ENCODE results near the gene GHRL.

GHRL gene

DNA sequence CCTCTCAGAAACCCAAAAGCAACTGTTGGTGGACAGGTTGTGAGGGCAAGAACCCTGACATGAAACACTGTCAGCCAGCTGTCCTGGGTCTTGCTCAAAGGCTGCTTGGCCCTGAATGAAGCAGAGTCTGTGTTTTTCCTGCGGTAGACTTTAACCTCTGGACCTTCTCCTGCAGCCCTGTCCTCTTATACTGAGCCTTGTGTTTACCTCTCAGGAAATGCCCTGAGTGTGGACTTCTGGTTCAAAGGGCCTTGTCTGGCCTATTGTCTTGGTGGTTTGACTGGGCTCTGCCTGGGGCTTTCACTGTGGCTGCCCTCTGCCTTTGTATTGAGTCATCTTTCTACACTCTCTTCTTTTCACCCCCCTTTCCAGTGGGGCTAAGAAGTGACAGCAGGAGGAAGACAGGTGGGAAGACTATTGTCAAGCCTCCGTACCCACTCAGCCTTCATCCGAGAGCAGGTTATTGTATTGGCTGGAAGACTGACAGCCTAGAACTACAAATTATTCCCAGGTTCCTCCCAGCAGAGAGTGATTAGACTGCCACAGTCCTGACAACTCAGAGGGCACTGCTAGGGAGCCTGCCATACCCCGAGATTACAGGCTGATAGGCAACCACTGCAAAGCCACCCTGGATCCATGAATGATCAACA lies 24.7 kb upstream of the GHRL start:
- Mint-ChIP-seq H3K27ac (no peak overlapping the region), H3K4me3 (no peak overlapping the region), H3K9me3 (no peaks in the 10 kb centered on the region), H3K36me3 (peaks cover 11% of the 10 kb centered on the region), H3K4me1 (peaks cover 19% of the 10 kb centered on the region), H3K27me3 (no peaks in the 10 kb centered on the region)
- ATAC-seq (ENCODE audit: low read depth) (no peak), DNase-seq (ENCODE audit: low spot score in 2 of 2) (no peak)

DNA sequence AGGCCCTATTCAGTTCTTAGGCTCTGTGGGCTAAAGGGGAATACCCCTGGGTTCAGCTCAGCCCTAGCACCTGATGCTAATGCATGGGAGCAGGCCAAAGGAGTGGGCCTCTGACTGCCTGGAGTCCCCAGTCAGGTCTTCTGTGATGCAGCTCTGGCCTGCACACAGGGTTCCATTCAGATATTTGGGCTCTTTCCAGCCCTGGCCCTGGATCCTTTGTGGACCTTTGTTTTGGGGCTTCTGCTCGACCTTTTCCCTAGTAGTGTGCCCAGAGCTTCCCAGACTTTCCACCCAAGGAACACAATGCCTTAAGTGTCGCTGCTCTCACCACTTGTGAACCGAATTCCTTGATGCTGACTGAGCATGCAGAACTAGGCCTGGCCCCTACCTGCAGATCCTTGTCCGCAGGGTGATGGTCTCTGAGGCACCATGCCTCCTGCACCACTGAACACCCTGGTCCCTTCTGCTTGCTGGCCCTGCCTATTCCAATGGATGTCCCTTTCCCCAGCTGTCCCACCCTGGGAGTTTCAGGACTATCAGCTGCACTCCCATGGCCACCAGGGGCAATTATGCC lies 23.1 kb upstream of the GHRL start:
- Mint-ChIP-seq H3K27me3 (no peaks in the 10 kb centered on the region), H3K27ac (no peak overlapping the region), H3K9me3 (no peaks in the 10 kb centered on the region), H3K4me1 (peaks cover 17% of the 10 kb centered on the region), H3K36me3 (peaks cover 16% of the 10 kb centered on the region), H3K4me3 (no peak overlapping the region)
- ATAC-seq (ENCODE audit: low read depth), result no peak
- DNase-seq (ENCODE audit: low spot score in 2 of 2), result no peak

DNA sequence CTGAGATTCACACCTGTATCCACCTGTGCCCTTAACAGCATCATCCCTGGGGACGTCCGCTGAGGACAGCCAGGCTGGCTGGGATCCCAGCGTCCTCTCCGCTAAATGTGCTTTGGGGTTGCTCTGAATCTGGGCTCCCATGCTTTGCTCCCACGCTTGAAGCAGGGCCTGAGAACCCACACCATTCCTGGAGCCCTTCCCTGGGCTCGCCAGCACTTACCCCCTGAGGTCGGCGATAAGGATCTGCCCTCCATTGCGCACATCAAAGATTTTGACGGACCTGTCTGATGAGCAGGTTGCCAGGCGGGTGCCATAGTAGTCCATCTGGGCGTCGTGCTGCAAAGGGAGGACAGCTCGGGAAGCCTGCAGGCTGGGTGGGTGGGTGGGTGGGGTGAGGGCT lies 22.4 kb upstream of the GHRL start:
- no peaks in the 10 kb centered on the region for H3K27me3 Mint-ChIP-seq
- no peak for ATAC-seq (ENCODE audit: low read depth)

DNA sequence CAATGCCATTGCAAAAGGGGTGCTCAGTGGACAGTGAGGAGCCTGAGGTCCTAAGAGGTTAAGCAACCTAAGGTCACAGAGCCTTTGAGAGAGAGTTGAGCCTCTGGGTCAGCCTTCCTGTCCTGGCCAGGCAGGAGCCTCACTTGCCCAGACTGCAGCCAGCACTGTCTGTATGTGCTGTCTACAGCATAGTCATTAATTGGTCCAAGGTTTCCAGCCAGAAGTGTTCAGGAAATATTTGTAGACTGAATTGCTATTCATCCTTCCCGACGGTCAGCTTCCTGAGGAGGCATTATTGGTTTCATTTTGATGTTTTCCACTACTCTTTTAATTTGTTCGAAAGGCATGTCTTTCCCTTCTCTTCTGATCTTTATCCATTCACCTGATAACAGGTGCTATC lies 20.1 kb upstream of the GHRL start:
- Mint-ChIP-seq H3K4me1 (no peaks in the 10 kb centered on the region), H3K27ac (peak overlapping the region; percentile 45), H3K27me3 (no peaks in the 10 kb centered on the region), H3K9me3 (no peaks in the 10 kb centered on the region), H3K36me3 (peaks cover 25% of the 10 kb centered on the region), H3K4me3 (no peak overlapping the region)
- no peak for ATAC-seq (ENCODE audit: low read depth)
- DNase-seq (ENCODE audit: low spot score in 2 of 2), result no peak

More for the DNA sequence above, 22.4 kb upstream of the GHRL start:
- no peak overlapping the region for H3K27ac Mint-ChIP-seq
- H3K4me1 Mint-ChIP-seq, result peaks cover 15% of the 10 kb centered on the region
- H3K36me3 Mint-ChIP-seq, result peaks cover 16% of the 10 kb centered on the region
- DNase-seq (ENCODE audit: low spot score in 2 of 2), result no peak
- H3K4me3 Mint-ChIP-seq, result no peak overlapping the region
- H3K9me3 Mint-ChIP-seq, result no peaks in the 10 kb centered on the region

DNA sequence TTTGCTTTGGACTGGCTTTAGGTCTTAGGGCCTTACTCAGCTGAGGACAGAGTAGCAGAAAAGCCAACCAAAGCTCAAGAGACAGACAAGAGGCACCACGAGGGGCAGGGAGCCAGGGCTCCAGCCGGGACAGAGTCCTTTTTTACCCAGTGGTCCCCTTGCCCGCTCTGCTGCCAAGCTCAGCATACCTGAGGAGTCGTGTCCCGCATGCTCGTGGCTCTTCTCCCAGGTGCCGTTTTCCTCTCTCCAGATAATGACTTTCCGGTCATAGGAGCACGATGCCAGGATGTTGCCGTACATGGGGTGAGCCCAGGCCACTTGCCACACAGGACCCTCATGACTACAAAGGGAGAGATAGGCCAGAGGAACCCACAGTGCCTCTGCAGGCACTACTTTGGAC lies 19.6 kb upstream of the GHRL start:
- H3K36me3 Mint-ChIP-seq, result peaks cover 28% of the 10 kb centered on the region
- H3K9me3 Mint-ChIP-seq, result no peaks in the 10 kb centered on the region
- H3K27ac Mint-ChIP-seq, result no peak overlapping the region
- no peaks in the 10 kb centered on the region for H3K4me1 Mint-ChIP-seq
- ATAC-seq (ENCODE audit: low read depth), result no peak
- no peaks in the 10 kb centered on the region for H3K27me3 Mint-ChIP-seq
- no peak for DNase-seq (ENCODE audit: low spot score in 2 of 2)
- no peak overlapping the region for H3K4me3 Mint-ChIP-seq

DNA sequence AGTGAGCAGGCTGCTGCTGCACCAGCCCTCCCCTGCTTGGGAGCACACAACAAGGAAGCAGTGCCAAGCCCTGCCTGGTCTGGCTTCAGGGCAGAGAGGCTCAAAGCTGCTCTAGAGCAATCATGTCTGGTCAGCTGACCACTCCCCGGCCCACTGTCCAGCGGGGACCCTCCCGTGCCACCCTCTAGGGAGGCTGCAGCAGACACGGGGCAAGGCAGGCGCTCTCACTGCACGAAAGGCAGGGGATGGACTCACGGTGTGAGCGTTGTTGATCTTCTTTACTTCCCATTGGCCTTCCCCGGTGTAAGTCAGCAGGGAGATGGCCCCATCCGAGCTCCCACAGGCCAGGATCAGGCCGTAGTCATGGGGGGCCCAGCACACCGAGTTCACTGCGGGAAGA lies 19.0 kb upstream of the GHRL start:
- DNase-seq (ENCODE audit: low spot score in 2 of 2) (no peak), ATAC-seq (ENCODE audit: low read depth) (no peak)
- Mint-ChIP-seq H3K27me3 (no peaks in the 10 kb centered on the region), H3K9me3 (no peaks in the 10 kb centered on the region), H3K4me3 (no peak overlapping the region), H3K27ac (no peak overlapping the region), H3K4me1 (no peaks in the 10 kb centered on the region), H3K36me3 (peaks cover 28% of the 10 kb centered on the region)

DNA sequence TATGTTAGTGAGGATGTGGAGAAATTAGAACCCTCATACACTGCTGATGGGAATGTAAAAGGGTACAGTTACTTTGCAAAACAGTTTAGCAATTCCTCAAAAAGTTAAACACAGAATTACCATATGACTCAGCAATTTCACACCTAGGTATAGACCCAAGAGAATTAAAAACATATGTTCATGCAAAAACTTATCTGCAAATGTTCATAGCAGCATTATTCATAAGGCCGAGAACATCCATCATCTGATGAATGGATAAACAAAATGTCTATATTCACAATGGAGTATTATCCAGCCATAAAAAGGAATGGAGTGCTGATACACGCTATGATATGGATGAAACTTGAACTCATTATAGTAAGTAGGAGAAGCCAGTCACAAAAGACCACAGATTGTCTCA lies 17.8 kb upstream of the GHRL start:
- no peaks in the 10 kb centered on the region for H3K4me1 Mint-ChIP-seq
- H3K4me3 Mint-ChIP-seq, result no peak overlapping the region
- ATAC-seq (ENCODE audit: low read depth), result no peak
- no peak overlapping the region for H3K27ac Mint-ChIP-seq
- DNase-seq (ENCODE audit: low spot score in 2 of 2), result no peak
- no peaks in the 10 kb centered on the region for H3K9me3 Mint-ChIP-seq
- no peaks in the 10 kb centered on the region for H3K27me3 Mint-ChIP-seq
- peaks cover 33% of the 10 kb centered on the region for H3K36me3 Mint-ChIP-seq

DNA sequence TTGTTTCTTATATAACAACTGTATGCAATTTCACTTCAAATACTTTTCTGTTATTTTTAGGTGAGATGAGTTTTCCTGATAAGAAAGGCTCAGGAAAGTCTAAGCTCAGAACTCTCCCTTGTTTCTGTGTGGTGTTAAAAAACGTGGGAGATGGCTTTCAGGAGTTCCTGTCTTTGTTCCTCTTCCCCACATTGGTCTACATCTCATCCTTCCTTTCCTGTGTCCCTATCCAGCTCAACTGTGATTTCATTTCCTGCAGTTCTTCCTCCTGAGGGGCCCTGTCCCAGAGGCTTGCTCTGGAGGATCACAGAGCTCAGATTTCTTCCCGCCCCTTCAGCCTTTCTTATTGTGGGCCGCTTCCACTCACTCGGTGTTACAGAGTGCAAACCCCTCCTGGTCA lies 17.0 kb upstream of the GHRL start:
- Mint-ChIP-seq H3K9me3 (no peaks in the 10 kb centered on the region), H3K4me3 (no peak overlapping the region), H3K27me3 (no peaks in the 10 kb centered on the region), H3K4me1 (no peaks in the 10 kb centered on the region), H3K36me3 (peaks cover 35% of the 10 kb centered on the region), H3K27ac (no peak overlapping the region)
- DNase-seq (ENCODE audit: low spot score in 2 of 2), result no peak
- ATAC-seq (ENCODE audit: low read depth), result no peak

DNA sequence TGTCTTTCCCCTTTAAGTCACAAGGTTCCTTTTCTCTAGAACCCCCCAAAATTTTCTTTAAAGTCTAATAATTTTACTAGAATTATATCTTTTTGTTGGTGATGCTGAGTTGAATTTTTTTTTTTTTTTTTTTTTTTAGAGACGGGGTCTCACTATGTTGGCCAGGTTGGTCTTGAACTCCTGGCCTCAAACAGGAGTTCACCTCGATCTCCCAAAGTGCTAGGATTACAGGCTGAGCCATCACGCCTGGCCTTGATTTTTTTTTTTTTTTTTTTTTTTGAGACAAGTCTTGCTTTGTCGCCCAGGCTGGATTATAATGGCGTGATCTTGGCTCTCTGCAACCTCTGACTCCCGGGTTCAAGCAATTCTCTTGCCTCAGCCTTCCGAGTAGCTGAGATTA lies 15.9 kb upstream of the GHRL start:
- Mint-ChIP-seq H3K9me3 (no peaks in the 10 kb centered on the region), H3K27ac (no peak overlapping the region), H3K36me3 (peaks cover 31% of the 10 kb centered on the region)

DNA sequence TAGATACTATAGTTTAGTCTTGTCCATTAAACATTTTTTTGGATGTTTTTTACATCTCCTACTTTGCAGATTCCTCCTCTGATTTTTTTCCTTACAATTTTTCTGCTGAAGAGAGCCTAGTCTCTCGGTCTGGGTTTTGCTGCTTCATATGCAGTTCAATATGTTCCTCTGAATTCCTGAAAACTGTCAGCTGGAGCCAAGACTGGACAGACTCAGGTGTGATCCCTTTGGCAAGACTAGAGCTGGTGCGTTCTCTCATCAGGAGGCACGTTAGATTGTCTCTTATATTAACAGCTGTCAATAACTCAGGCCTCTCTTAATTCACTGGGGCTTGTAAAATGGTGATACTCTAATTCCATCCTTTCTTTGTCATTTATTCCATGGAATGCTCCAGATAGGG lies 13.4 kb upstream of the GHRL start:
- Mint-ChIP-seq H3K9me3 (no peaks in the 10 kb centered on the region), H3K27me3 (no peaks in the 10 kb centered on the region), H3K27ac (peak overlapping the region; percentile 20), H3K4me1 (peaks cover 3% of the 10 kb centered on the region), H3K4me3 (no peak overlapping the region), H3K36me3 (peaks cover 34% of the 10 kb centered on the region)
- ATAC-seq (ENCODE audit: low read depth), result no peak
- DNase-seq (ENCODE audit: low spot score in 2 of 2), result no peak

More for the DNA sequence above, 15.9 kb upstream of the GHRL start:
- Mint-ChIP-seq H3K4me3 (no peak overlapping the region), H3K4me1 (no peaks in the 10 kb centered on the region), H3K27me3 (no peaks in the 10 kb centered on the region)
- no peak for DNase-seq (ENCODE audit: low spot score in 2 of 2)
- no peak for ATAC-seq (ENCODE audit: low read depth)

DNA sequence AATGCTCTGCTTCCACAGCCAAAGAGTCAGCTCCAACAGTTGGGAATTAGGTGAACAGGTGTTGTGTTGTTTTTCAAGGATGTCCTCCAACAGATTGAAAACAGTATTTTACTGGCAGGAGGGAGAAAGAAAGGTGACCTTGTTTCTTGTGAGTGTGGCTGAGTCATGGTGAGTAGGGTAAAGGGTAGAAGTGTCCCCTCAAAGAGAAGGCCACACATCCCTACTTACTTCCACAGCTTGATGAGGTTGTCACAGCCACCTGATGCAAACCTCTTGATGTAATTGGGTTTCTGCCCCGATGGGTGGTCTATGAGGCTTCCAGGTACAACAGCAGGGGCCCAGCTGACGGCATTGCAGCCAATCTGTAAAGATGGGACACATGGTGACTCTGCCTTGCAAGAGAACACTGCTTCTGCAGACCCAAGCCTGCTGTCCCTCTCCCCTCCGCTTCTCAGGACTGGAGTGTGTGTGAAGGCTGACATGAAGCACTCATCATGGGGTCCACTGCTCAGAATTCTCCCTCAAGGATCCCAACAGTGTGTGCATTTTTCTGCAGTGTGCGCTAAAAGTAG lies 12.7 kb upstream of the GHRL start:
- H3K36me3 Mint-ChIP-seq, result peaks cover 36% of the 10 kb centered on the region
- peak overlapping the region; percentile 62 for H3K27ac Mint-ChIP-seq
- no peaks in the 10 kb centered on the region for H3K9me3 Mint-ChIP-seq
- ATAC-seq (ENCODE audit: low read depth) (no peak), DNase-seq (ENCODE audit: low spot score in 2 of 2) (no peak)
- H3K27me3 Mint-ChIP-seq, result no peaks in the 10 kb centered on the region
- H3K4me1 Mint-ChIP-seq, result peaks cover 3% of the 10 kb centered on the region
- no peak overlapping the region for H3K4me3 Mint-ChIP-seq

DNA sequence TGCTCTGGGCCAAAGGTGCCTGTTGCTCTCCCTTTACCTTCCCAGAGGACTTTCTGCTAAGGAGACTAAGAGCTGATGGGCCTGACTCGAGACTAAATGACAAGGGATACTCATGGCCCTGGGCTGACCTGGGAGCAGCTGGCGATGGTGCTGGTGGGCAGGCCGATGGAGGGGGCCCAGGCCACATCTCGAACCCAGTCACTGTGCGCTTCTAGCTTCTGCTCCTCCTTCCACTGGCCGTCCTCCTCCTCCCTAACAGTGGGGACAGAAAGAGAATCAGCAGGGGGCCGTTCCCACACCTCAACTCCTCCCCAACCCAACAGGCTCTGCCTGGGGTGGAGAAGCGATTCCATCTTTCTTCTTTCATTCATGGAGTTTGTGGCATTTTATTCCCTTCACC lies 12.2 kb upstream of the GHRL start:
- Mint-ChIP-seq H3K9me3 (no peaks in the 10 kb centered on the region), H3K27ac (peak overlapping the region; percentile 62), H3K4me1 (peaks cover 4% of the 10 kb centered on the region), H3K27me3 (no peaks in the 10 kb centered on the region), H3K36me3 (peaks cover 35% of the 10 kb centered on the region), H3K4me3 (no peak overlapping the region)
- ATAC-seq (ENCODE audit: low read depth) (no peak), DNase-seq (ENCODE audit: low spot score in 2 of 2) (no peak)

DNA sequence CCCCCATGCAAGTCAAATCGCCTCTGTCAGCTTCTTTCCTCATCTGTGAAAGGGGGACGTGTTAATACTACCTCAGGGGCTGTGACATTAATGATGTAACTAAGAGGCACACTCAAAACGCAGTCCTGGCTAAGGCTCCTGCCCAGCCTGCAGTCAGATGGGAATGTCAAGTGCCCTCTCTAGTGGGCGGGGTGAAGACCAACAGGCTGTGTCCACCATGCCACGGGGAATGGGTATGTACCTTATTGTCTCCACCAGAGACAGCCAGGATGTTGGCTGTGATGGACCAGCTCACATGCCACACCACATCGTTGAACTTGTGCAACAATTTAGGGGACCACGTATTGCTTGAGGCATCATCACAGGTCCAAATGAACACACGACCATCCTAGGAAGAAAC lies 11.0 kb upstream of the GHRL start:
- H3K36me3 Mint-ChIP-seq, result peaks cover 30% of the 10 kb centered on the region
- no peaks in the 10 kb centered on the region for H3K27me3 Mint-ChIP-seq
- DNase-seq (ENCODE audit: low spot score in 2 of 2), result no peak
- no peak overlapping the region for H3K27ac Mint-ChIP-seq
- H3K9me3 Mint-ChIP-seq, result no peaks in the 10 kb centered on the region
- H3K4me1 Mint-ChIP-seq, result peaks cover 10% of the 10 kb centered on the region
- H3K4me3 Mint-ChIP-seq, result no peak overlapping the region
- no peak for ATAC-seq (ENCODE audit: low read depth)

DNA sequence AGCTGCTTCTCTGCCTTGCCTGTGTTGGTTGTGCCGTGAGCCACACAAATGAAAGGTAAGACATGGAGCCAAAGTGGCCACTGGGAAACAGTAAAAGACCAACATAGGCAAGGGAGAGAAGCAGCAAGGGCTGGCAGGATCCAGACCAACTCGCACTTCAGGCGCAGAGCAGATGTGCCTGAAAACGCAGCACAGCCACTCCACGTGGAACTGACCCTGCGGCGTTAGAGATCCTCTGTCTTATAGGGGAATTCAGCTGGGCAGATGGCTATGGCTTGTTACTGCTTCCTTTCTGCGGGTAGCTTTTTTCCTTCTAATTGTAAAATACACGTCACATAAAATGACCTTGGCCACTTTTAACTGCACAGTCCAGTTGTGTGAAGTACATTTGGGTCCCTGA lies 10.4 kb upstream of the GHRL start:
- no peaks in the 10 kb centered on the region for H3K9me3 Mint-ChIP-seq
- H3K36me3 Mint-ChIP-seq, result peaks cover 26% of the 10 kb centered on the region
- H3K27ac Mint-ChIP-seq, result no peak overlapping the region
- no peak overlapping the region for H3K4me3 Mint-ChIP-seq
- no peaks in the 10 kb centered on the region for H3K27me3 Mint-ChIP-seq
- peaks cover 10% of the 10 kb centered on the region for H3K4me1 Mint-ChIP-seq
- DNase-seq (ENCODE audit: low spot score in 2 of 2) (no peak), ATAC-seq (ENCODE audit: low read depth) (no peak)

DNA sequence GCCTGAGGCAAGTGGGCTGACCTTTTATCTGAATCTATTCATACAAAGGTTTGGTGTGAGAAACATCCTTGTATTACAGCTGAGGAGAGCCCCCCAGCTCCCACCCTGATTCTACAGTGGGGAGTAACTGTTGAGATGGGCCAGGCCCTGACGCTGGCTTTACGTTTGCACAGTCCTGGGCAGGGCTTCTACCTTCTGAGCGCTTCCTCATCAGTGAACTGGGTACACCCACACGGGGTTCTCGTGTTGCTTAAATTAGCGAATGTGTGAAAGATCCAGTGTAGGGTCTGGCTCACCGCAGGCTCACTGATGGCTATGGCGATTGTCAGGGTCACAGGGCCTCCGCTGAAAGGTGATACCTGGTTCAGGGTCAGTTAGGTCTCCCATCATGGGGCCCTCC lies 7.3 kb upstream of the GHRL start:
- ATAC-seq (ENCODE audit: low read depth) (no peak), DNase-seq (ENCODE audit: low spot score in 2 of 2) (no peak)
- Mint-ChIP-seq H3K4me1 (peaks cover 10% of the 10 kb centered on the region), H3K27ac (peak overlapping the region; percentile 74), H3K36me3 (peaks cover 20% of the 10 kb centered on the region), H3K4me3 (no peak overlapping the region), H3K9me3 (no peaks in the 10 kb centered on the region), H3K27me3 (no peaks in the 10 kb centered on the region)
